Sigmoid colon (tissue), 4 donors: Measurements from ENCODE around the gene SLC51B.

Source experiments
- POLR2AphosphoS5 ChIP-seq, 4 donors: sonication (generic); formaldehyde crosslinking; IDR thresholded peaks; one replicate each; pipeline ENCODE4 v1.6.1; 2017; ENCODE audit warnings: antibody characterized with exemption in 4 of 4
- TF ChIP-seq, protein P1 (sequence below), 4 experiments: fragments of 450-650 bp in 3 of 4; fragments of 200-600 bp in 1 of 4; IDR thresholded peaks; one replicate each; pipeline ENCODE4 v1.5.1; 2016 to 2019; ENCODE audit warnings: antibody characterized with exemption in 4 of 4, mild to moderate bottlenecking in 3 of 4, moderate library complexity in 2 of 4

DNA sequence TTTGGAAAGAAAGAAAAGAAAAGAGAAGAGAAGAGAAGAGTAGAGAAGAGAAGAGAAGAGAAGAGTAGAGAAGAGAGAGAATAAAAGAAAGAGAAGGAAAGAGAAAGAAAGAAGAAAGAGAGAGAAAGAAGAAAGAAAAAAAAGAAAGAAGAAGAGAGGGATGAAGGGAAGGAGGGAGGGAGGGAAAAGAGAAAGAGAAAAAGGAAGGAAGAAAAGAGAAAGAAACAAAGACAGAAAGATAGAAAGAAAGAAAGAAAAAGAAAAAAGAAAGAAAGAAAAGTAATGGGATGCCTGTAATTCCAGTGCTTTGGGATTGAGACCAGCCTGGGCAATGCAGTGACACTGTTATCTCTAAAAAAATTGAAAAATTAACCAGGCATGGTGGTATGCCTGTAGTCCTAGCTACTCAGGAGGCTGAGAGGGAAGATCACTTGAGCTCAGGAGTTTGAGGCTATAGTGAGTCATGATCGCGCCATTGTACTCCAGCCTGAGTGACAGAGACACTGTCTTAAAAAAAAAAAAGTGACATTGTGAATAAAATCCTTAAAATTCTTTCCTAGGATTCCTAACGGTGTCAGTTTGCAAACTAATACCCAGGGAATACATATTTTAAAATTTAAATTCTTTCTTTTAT lies 20.9 kb downstream of the SLC51B start:
- TF ChIP-seq, protein P1, sequence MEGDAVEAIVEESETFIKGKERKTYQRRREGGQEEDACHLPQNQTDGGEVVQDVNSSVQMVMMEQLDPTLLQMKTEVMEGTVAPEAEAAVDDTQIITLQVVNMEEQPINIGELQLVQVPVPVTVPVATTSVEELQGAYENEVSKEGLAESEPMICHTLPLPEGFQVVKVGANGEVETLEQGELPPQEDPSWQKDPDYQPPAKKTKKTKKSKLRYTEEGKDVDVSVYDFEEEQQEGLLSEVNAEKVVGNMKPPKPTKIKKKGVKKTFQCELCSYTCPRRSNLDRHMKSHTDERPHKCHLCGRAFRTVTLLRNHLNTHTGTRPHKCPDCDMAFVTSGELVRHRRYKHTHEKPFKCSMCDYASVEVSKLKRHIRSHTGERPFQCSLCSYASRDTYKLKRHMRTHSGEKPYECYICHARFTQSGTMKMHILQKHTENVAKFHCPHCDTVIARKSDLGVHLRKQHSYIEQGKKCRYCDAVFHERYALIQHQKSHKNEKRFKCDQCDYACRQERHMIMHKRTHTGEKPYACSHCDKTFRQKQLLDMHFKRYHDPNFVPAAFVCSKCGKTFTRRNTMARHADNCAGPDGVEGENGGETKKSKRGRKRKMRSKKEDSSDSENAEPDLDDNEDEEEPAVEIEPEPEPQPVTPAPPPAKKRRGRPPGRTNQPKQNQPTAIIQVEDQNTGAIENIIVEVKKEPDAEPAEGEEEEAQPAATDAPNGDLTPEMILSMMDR (IDR thresholded peaks at IDR 0.05): no peak
- no peak for TF ChIP-seq POLR2AphosphoS5 (IDR thresholded peaks at IDR 0.05)
